Measurements from ENCODE around the gene OTOS. TPM values are rescaled to one million over a fixed set of nuclear protein-coding genes. Genes with fewer than 3 reads are reported as not detected.
A peak's percentile ranks its signal among the peaks of the same experiment; 100 is the strongest.

OTOS gene
- total RNA-seq, 1 experiment from 2014 or later = not detected

GRCh38 chr2:240155745-240156390, 15.4 kb upstream of the OTOS start:
- in situ Hi-C loops (cut with HindIII; ENCODE audit: low sequenced_read_pairs) = no loop called here
- no peak for DNase-seq (ENCODE audit: low spot score)

- in situ Hi-C loops (cut with HindIII; ENCODE audit: low sequenced_read_pairs) = no loop called here
- no peak for DNase-seq (ENCODE audit: low spot score)
Observed at GRCh38 chr2:240155048-240155744, 14.7 kb upstream of the OTOS start.

- in situ Hi-C loops (cut with HindIII; ENCODE audit: low sequenced_read_pairs) = no loop called here
- DNase-seq (ENCODE audit: low spot score) = no peak
Observed at GRCh38 chr2:240154606-240155005, 14.1 kb upstream of the OTOS start.

GRCh38 chr2:240153418-240153817, 13.0 kb upstream of the OTOS start:
- no peak for DNase-seq (ENCODE audit: low spot score)
- in situ Hi-C loops (cut with HindIII; ENCODE audit: low sequenced_read_pairs) = no loop called here

GRCh38 chr2:240151477-240152031, 11.1 kb upstream of the OTOS start:
- in situ Hi-C loops (cut with HindIII; ENCODE audit: low sequenced_read_pairs) = no loop called here

GRCh38 chr2:240149943-240150784, 9.7 kb upstream of the OTOS start:
- in situ Hi-C loops (cut with HindIII; ENCODE audit: low sequenced_read_pairs) = no loop called here

More at GRCh38 chr2:240151477-240152031, 11.1 kb upstream of the OTOS start:
- peak; percentile 77 for DNase-seq (ENCODE audit: low spot score)

GRCh38 chr2:240147911-240148587, 7.6 kb upstream of the OTOS start:
- in situ Hi-C loops (cut with HindIII; ENCODE audit: low sequenced_read_pairs) = no loop called here
- DNase-seq (ENCODE audit: low spot score) = no peak

More at GRCh38 chr2:240149943-240150784, 9.7 kb upstream of the OTOS start:
- peak; percentile 65 for DNase-seq (ENCODE audit: low spot score)

GRCh38 chr2:240147382-240147781, 6.9 kb upstream of the OTOS start:
- in situ Hi-C loops (cut with HindIII; ENCODE audit: low sequenced_read_pairs) = no loop called here
- DNase-seq (ENCODE audit: low spot score) = no peak

GRCh38 chr2:240146627-240147278, 6.3 kb upstream of the OTOS start:
- in situ Hi-C loops (cut with HindIII; ENCODE audit: low sequenced_read_pairs) = no loop called here
- no peak for DNase-seq (ENCODE audit: low spot score)

GRCh38 chr2:240146141-240146561, 5.7 kb upstream of the OTOS start:
- in situ Hi-C loops (cut with HindIII; ENCODE audit: low sequenced_read_pairs) = no loop called here
- DNase-seq (ENCODE audit: low spot score) = peak; percentile 75

GRCh38 chr2:240145461-240145860, 5.0 kb upstream of the OTOS start:
- in situ Hi-C loops (cut with HindIII; ENCODE audit: low sequenced_read_pairs) = no loop called here
- DNase-seq (ENCODE audit: low spot score) = no peak

GRCh38 chr2:240144649-240145261, 4.3 kb upstream of the OTOS start:
- no peak for DNase-seq (ENCODE audit: low spot score)
- in situ Hi-C loops (cut with HindIII; ENCODE audit: low sequenced_read_pairs) = no loop called here

- in situ Hi-C loops (cut with HindIII; ENCODE audit: low sequenced_read_pairs) = no loop called here
- DNase-seq (ENCODE audit: low spot score) = peak; percentile 72
Observed at GRCh38 chr2:240143801-240144648, 3.6 kb upstream of the OTOS start.

GRCh38 chr2:240143276-240143675, 2.8 kb upstream of the OTOS start:
- DNase-seq (ENCODE audit: low spot score) = no peak
- in situ Hi-C loops (cut with HindIII; ENCODE audit: low sequenced_read_pairs) = no loop called here

GRCh38 chr2:240142859-240143258, 2.4 kb upstream of the OTOS start:
- DNase-seq (ENCODE audit: low spot score) = no peak
- in situ Hi-C loops (cut with HindIII; ENCODE audit: low sequenced_read_pairs) = no loop called here

GRCh38 chr2:240142256-240142775, 1.9 kb upstream of the OTOS start:
- no peak for DNase-seq (ENCODE audit: low spot score)
- in situ Hi-C loops (cut with HindIII; ENCODE audit: low sequenced_read_pairs) = no loop called here

- in situ Hi-C loops (cut with HindIII; ENCODE audit: low sequenced_read_pairs) = no loop called here
- no peak for DNase-seq (ENCODE audit: low spot score)
Observed at GRCh38 chr2:240141736-240142135, 1.3 kb upstream of the OTOS start.
